NCI-H1105 (cell line): ENCODE data around the gene LRRC32.
"Not testable (repeated sequence)": the region's sequence is repeated elsewhere in the genome, so short reads cannot be mapped to it uniquely, and the experiment has no call there.

Source experiments
- DNase-seq: peaks from one replicate; lab custom pipeline; 2025; lab: John Stamatoyannopoulos, UW

The LRRC32 gene

GRCh38 chr11:76648061-76648460 is 22.5 kb downstream of the LRRC32 start:
- DNase-seq: no peak

DNA sequence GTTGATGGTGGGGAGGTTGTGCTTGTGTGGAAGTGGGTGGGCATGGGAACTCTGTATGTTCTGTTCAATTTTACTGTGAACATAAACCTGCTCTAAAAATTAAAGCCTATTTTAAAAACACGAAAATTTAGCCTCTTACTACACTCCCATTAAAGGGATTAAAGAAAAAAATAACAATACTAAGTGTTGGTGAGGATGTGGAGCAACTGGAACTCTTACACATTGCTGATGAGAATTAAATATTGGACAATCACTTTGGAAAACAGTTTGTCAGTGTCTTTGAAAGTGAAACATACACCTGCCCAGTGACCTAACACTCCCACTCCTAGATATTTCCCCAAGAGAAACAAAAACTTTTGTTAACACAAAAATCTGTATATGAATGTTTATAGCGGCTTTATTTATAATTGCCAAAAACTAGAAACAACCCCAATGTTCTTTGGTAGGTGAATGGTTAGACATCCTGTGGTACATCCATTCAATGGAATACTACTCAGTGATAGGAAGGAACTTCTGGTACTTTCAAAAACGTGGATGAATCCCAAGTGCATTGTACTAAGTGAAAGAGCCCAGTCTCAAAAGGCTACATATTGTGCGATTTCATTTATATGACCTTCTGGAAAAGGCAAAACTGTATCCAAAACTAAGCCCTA is 23.5 kb downstream of the LRRC32 start:
- no peak for DNase-seq

- DNase-seq: no peak
Observed at GRCh38 chr11:76644591-76644990, 26.0 kb downstream of the LRRC32 start.

GRCh38 chr11:76643711-76644110 is 26.8 kb downstream of the LRRC32 start:
- DNase-seq: not testable (repeated sequence)

- no peak for DNase-seq
Observed at GRCh38 chr11:76642341-76642740, 28.2 kb downstream of the LRRC32 start.

GRCh38 chr11:76641905-76642304 is 28.6 kb downstream of the LRRC32 start:
- DNase-seq: no peak

- DNase-seq: no peak
Observed at GRCh38 chr11:76640501-76640900, 30.0 kb downstream of the LRRC32 start.

DNA sequence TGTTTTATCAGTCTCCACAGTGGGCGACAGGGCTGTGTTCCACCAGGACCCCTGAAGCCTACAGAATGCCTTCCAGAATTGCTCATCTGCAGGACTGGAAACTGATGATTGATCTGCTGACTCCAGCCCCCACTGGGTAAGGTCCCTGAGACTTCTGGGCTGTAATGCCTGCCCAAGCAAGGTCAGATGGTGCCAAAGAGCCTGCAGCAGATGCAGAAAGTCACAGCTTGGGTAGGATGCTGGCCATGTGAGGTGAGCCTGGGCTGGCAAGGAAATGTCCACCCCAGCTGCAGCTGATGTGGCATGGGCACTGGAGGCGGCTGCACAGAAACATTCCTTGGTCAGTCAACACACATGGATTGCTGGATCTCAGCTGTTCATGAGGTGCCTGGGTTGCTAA is 30.9 kb downstream of the LRRC32 start:
- DNase-seq: no peak

GRCh38 chr11:76638270-76639197 is 32.0 kb downstream of the LRRC32 start:
- DNase-seq: no peak

DNA sequence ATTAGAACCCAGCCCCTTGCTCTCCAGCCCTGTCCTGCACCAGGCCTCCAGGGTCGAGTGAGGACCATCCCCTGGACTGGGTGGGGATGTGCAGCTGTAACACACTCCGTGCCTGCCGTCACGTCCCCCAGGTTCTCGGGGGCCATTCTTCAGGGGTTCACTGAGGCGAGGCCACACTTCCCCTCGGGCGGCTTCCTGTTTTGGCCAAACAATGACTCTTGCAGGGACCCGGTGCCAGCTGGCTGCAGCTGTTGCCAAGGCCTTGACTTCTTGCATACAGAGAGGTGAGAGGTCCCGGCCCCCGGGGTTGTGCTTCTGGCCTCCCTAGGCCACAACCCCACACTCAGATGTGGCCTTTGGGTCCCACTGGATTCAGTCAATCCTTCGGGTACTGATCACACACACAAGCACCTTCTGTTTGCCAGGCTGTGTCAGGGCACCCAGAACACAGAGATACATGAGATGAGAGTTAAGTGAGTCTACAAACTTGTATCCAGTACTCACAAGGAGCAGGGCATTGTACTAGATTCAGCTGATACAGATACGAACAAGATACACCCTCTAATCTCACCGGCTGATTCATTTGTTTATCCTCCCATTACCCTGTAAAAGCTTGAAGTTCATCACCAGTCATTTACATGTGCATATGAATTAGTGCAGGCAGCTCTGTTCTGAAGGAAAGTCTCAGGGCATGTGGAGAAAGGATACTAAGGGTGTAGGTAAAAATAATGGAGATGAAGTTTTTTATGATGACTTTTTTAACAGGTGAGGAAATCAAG is 32.9 kb downstream of the LRRC32 start:
- DNase-seq: no peak

DNA sequence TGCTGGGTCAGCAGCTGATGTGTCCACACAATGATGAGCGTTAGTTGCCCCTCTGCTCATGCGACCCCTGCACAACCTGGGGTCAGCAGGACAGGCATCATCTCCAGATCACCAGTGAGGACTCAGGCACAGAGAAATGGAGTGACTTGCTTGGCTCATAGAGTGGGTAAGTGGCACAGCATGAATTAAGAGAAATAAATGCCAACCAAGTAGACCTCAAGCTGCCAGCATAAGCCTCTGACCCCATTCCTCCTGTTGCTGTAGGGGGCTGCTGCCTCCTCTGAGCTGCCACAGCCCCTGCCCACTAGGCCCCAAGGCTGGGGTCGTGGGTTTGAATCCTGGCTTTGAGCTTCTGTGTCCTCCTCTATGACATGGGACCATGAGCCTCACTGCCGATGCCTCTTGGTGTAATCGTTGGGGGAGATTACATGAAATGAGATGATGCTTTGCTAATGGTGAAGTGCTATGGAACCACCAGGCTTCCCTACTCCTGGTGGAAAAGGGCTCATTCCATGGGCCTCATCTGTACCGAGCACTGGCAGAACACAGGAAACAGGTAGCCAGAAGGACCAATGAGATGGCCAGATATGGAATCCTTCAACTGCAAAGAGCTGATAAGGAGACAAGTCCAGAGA is 33.6 kb downstream of the LRRC32 start:
- no peak for DNase-seq

- no peak for DNase-seq
Observed at GRCh38 chr11:76635991-76636738, 34.4 kb downstream of the LRRC32 start.

GRCh38 chr11:76634886-76635285 is 35.7 kb downstream of the LRRC32 start:
- DNase-seq: no peak

GRCh38 chr11:76632492-76632891 is 38.1 kb downstream of the LRRC32 start:
- no peak for DNase-seq

- no peak for DNase-seq
Observed at GRCh38 chr11:76631566-76632308, 38.8 kb downstream of the LRRC32 start.

DNA sequence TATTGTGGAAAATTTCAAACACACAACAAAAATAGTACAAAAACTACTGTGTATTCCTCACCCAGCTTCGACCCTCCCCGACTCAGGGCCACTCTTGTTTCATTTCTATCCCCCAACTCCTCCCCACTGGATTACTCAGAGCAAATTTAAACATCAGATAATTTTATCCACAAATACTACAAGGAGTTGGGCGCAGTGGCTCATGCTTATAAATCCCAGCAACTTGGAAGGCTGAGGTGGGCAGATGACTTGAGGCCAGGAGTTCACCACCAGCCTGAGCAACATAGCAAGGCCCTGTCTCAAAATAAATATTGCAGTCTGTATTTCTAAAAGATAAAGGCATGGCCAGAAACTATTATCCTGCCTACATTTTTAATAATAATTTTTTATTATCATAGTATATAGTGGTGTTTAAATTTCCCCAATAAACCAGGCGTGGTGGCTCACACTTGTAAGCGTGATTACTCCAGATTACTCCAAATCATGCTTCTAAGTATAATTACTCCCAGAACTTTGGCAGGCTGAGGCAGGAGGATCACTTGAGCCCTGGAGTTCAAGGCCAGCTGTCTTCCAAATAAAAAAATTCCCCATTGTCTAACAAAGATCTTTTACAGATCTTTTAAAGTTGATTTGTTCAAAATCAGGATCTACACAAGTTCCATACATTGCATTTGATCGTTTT is 39.8 kb downstream of the LRRC32 start:
- DNase-seq: no peak

- no peak for DNase-seq
Observed at GRCh38 chr11:76629853-76630599, 40.5 kb downstream of the LRRC32 start.

GRCh38 chr11:76629116-76629852 is 41.3 kb downstream of the LRRC32 start:
- DNase-seq: no peak
